Endothelial cell of umbilical vein (primary cell): ENCODE measurements around the gene RANBP1. TPM values are rescaled to one million over a fixed set of nuclear protein-coding genes. Genes with fewer than 3 reads are reported as not detected.
A peak's percentile ranks its signal among the peaks of the same experiment; 100 is the strongest.

Experiments
- BruUV-seq: library from RNA; stranded (reverse); fragments of 400-500 nt; replicated peaks from 2 replicates; lab custom pipeline; 2021; lab: Mats Ljungman, UMichigan
- CTCF ChIA-PET: fragments of 300-600, 350-600 bp; sonication (Branson Sonifier 250); formaldehyde crosslinking; loops from one replicate; lab custom pipeline; 2021; ENCODE audit warnings: antibody characterized with exemption, inconsistent platforms; lab: Charles Lee
- POLR2A ChIA-PET: fragments of 300-600, 350-600 bp; sonication (Branson Sonifier 250); formaldehyde crosslinking; loops from one replicate; lab custom pipeline; 2021; ENCODE audit warnings: antibody characterized with exemption, inconsistent platforms; lab: Charles Lee
- DNase-seq: peaks from one replicate; pipeline ENCODE4 v3.0.0-alpha.2; 2011; ENCODE audit warnings: low read depth, low spot score
- FAIRE-seq: peaks from 2 replicates; lab custom pipeline; 2011; peaks lifted over from hg19 to GRCh38; lab: Jason Lieb, UNC
- H2AFZ ChIP-seq: 2 replicates; pipeline ENCODE4 v1.6.0; 2012; ENCODE audit warnings: low read depth, low read length, control low read depth, inconsistent platforms
- H3K27ac ChIP-seq: 2 replicates; pipeline ENCODE4 v1.5.1; 2011; ENCODE audit warnings: low read depth, mild to moderate bottlenecking, control low read depth, low read length, moderate library complexity; ENCODE audit not compliant: insufficient read depth
- H3K27me3 ChIP-seq, 2 experiments: 2 replicates each; pipeline versions ENCODE4 v1.6.0 to v1.6.1; 2011; ENCODE audit warnings: low read length in 2 of 2, mixed read lengths in 1 of 2; ENCODE audit not compliant: control insufficient read depth in 2 of 2, insufficient read depth in 2 of 2
- H3K36me3 ChIP-seq, 2 experiments: 2 replicates in 1 of 2; 3 replicates in 1 of 2; pipeline ENCODE4 v1.5.1; 2011; ENCODE audit warnings: low read length in 2 of 2, mild to moderate bottlenecking in 1 of 2, moderate library complexity in 1 of 2; ENCODE audit not compliant: control insufficient read depth in 2 of 2, insufficient read depth in 2 of 2; ENCODE audit errors: extremely low read depth in 1 of 2
- H3K4me1 ChIP-seq: 3 replicates; pipeline ENCODE4 v1.5.1; 2011; ENCODE audit warnings: mild to moderate bottlenecking, low read length; ENCODE audit not compliant: control insufficient read depth, insufficient read depth; ENCODE audit errors: extremely low read depth
- H3K4me2 ChIP-seq: 2 replicates; pipeline ENCODE4 v1.6.1; 2011; ENCODE audit warnings: low read length, control low read depth, mixed read lengths; ENCODE audit not compliant: insufficient read depth
- H3K4me3 ChIP-seq, 3 experiments: fragments of 200-600 bp in 1 of 3; sonication (generic), shearing (Covaris generic) in 1 of 3; replicated peaks in 1 of 3; 2 replicates each; pipeline ENCODE4 v1.5.1; 2011 to 2016; ENCODE audit warnings: control low read depth in 3 of 3, low read length in 3 of 3, mild to moderate bottlenecking in 2 of 3, inconsistent platforms in 1 of 3, low read depth in 1 of 3, moderate library complexity in 1 of 3; ENCODE audit not compliant: insufficient read depth in 1 of 3
- H3K79me2 ChIP-seq: 2 replicates; pipeline ENCODE4 v1.6.0; 2012; ENCODE audit warnings: low read length, inconsistent platforms; ENCODE audit not compliant: control insufficient read depth, insufficient read depth
- H3K9ac ChIP-seq: replicated peaks from 2 replicates; pipeline ENCODE3; 2011; ENCODE audit warnings: low read length, control low read depth; ENCODE audit not compliant: insufficient read depth; ENCODE audit errors: extremely low read depth
- H3K9me1 ChIP-seq: replicated peaks from 3 replicates; pipeline ENCODE4 v1.6.0; 2011; ENCODE audit warnings: mild to moderate bottlenecking, low read length; ENCODE audit not compliant: control insufficient read depth, insufficient read depth; ENCODE audit errors: extremely low read depth
- H3K9me3 ChIP-seq: replicated peaks from 2 replicates; pipeline ENCODE4 v1.5.1; 2012; ENCODE audit warnings: low read length, inconsistent platforms; ENCODE audit not compliant: control insufficient read depth, insufficient read depth
- H4K20me1 ChIP-seq: replicated peaks from 2 replicates; pipeline ENCODE3; 2011; ENCODE audit warnings: mild to moderate bottlenecking, low read length; ENCODE audit not compliant: control insufficient read depth, insufficient read depth; ENCODE audit errors: extremely low read depth
- CTCF ChIP-seq, 2 donors: IDR thresholded peaks; 1 replicate in 1 of 2; 2 replicates in 1 of 2; pipeline ENCODE4 v1.5.1; 2011; ENCODE audit warnings: low read length in 2 of 2, mild to moderate bottlenecking in 2 of 2, moderate library complexity in 2 of 2, control low read depth in 1 of 2, inconsistent platforms in 1 of 2, low read depth in 1 of 2; ENCODE audit not compliant: insufficient read depth in 1 of 2; ENCODE audit errors: extremely low read depth in 1 of 2
- EZH2 ChIP-seq: IDR thresholded peaks from 2 replicates; pipeline ENCODE4 v1.6.1; 2012; ENCODE audit warnings: borderline replicate concordance, low read depth, mild to moderate bottlenecking, moderate library complexity, low read length, inconsistent platforms; ENCODE audit not compliant: severe bottlenecking
- FOS ChIP-seq: IDR thresholded peaks from 2 replicates; pipeline ENCODE4 v1.6.1; 2011; ENCODE audit warnings: mild to moderate bottlenecking, low read length, moderate library complexity, borderline replicate concordance; ENCODE audit not compliant: insufficient read depth
- GATA2 ChIP-seq: IDR thresholded peaks from 2 replicates; pipeline ENCODE4 v1.7.0; 2011; ENCODE audit warnings: low read depth, mild to moderate bottlenecking, moderate library complexity, mixed read lengths, low read length; ENCODE audit not compliant: insufficient read length, insufficient read depth
- JUN ChIP-seq: IDR thresholded peaks from 2 replicates; pipeline ENCODE4 v1.6.1; 2011; ENCODE audit warnings: borderline replicate concordance, low read depth; ENCODE audit not compliant: insufficient read length, insufficient read depth
- MAX ChIP-seq: IDR thresholded peaks from 2 replicates; pipeline ENCODE4 v1.6.1; 2011; ENCODE audit not compliant: insufficient read depth, insufficient read length
- MYC ChIP-seq: IDR thresholded peaks from one replicate; pipeline ENCODE4 v1.6.1; 2011; ENCODE audit warnings: mild to moderate bottlenecking, low read depth, low read length
- POLR2A ChIP-seq: IDR thresholded peaks from 2 replicates; pipeline ENCODE4 v1.6.1; 2012; ENCODE audit warnings: low read depth, mild to moderate bottlenecking, control low read depth, low read length
- POLR2AphosphoS5 ChIP-seq: IDR thresholded peaks from 2 replicates; pipeline ENCODE4 v1.6.1; 2012; ENCODE audit warnings: low read depth, mild to moderate bottlenecking, control low read depth, low read length, moderate library complexity; ENCODE audit not compliant: insufficient read depth
- dilution Hi-C: fragments of 300-500 bp; cut with MboI; formaldehyde crosslinking; loops from one replicate; pipeline ENCODE4 v1.15.0; 2019; ENCODE audit warnings: low sequenced_read_pairs; ENCODE audit not compliant: extremely low pct_ligation_motif_present
- intact Hi-C: fragments of 100-400 bp; cut with micrococcal nuclease; formaldehyde crosslinking; loops from one replicate; pipeline ENCODE4 v1.10.0; 2022
- polyA plus RNA-seq, 4 experiments: library from polyadenylated mRNA; depleted of rRNA in 3 of 4; stranded (reverse) in 3 of 4; unstranded in 1 of 4; fragments of >200 nt; gene quantifications; 2 replicates each; pipeline versions ENCODE4 v1.2.1 to v1.2.3, GENCODE V29; 2011 to 2012; ENCODE audit warnings: missing spikeins in 1 of 4
- total RNA-seq: library from RNA; stranded (reverse); gene quantifications from 2 replicates; pipeline ENCODE4 v1.2.3, GENCODE V29; 2021

RANBP1 gene
- total and polyA plus RNA-seq, 2 donors (not counting 3 experiments of a cell fraction or from before 2014, with no cell fraction given), result 228 to 247 TPM

- Histone ChIP-seq H3K4me2 (peak within 1 kb of the TSS; percentile 96), H3K27ac (peak within 1 kb of the TSS; percentile 67), H3K79me2 (peaks cover 69% of the 10 kb centered on the region), H3K4me1 (peaks cover 22% of the 10 kb centered on the region), H4K20me1 (no peaks in the 10 kb centered on the region), H2AFZ (peak within 1 kb of the TSS; percentile 75), H3K36me3 (peaks cover 15 to 27% of the 10 kb centered on the region in 2 experiments), H3K9me1 (no peaks in the 10 kb centered on the region), H3K4me3 (peak within 1 kb of the TSS; percentile 84 to 92 (median 87)), H3K9me3 (no peaks in the 10 kb centered on the region), H3K9ac (peak within 1 kb of the TSS; percentile 92), H3K27me3 (no peaks in the 10 kb centered on the region)
- FAIRE-seq (peak; percentile 97), DNase-seq (peak; percentile 99)
- ChIA-PET CTCF (interaction anchor here (0.7 to 1.4 kb wide), 3 partner anchors 8 to 387 kb away, joined by 3 to 4 read pairs (median 4); no protein-coding TSS in a partner anchor), POLR2A (interaction anchor here (0.7 kb wide), 1 partner anchor 36 kb away, joined by 3 read pairs; no protein-coding TSS in a partner anchor)
- peak; percentile 11 to 25 for TF ChIP-seq CTCF (IDR thresholded peaks at IDR 0.05; ENCODE audit: extremely low read depth in 1 of 2, insufficient read depth in 1 of 2, low read depth in 1 of 2, low read length in 2 of 2)
- no peak for TF ChIP-seq EZH2
- TF ChIP-seq MAX, result peak; percentile 73
- TF ChIP-seq JUN, result no peak
- TF ChIP-seq FOS, result no peak
- no peak for TF ChIP-seq POLR2A
- peak; percentile 90 for TF ChIP-seq POLR2AphosphoS5
- peak; percentile 54 for TF ChIP-seq MYC
- TF ChIP-seq GATA2, result no peak
- dilution Hi-C loops (no loop called here), intact Hi-C loops (loop anchor here (1.0 kb wide), 1 partner anchor 37 kb away; the partner anchor contains the start of gene DGCR8)
- BruUV-seq, result no TSS peak
Measured at GRCh38 chr22:20116951-20117632, 1.2 kb downstream of the RANBP1 start, which contains the start of gene TRMT2A. TRMT2A (minus strand) TSS chr22:20117226; CDS start chr22:20116906, 320 bp downstream.
